GM12878 (cell line): ENCODE results near the gene TRIOBP. TPM values are rescaled to one million over a fixed set of nuclear protein-coding genes. Genes with fewer than 3 reads are reported as not detected.
A peak's percentile ranks its signal among the peaks of the same experiment; 100 is the strongest.

ENCODE experiments used
- ATAC-seq: fragments of 200-7000 bp; cut with Tn5 transposase; 3 replicates; pipeline ENCODE4 v1.9.1; 2020; ENCODE audit warnings: mild to moderate bottlenecking, moderate library complexity
- BruUV-seq: library from RNA; stranded (reverse); fragments of 400-500 nt; replicated peaks from 2 replicates; lab custom pipeline; 2021; lab: Mats Ljungman, UMichigan
- CTCF ChIA-PET: fragments of 300-600 bp; sonication (Branson Sonifier 250); formaldehyde crosslinking; extraction: SDS; loops from one replicate; lab custom pipeline; 2021; ENCODE audit warnings: inconsistent platforms; lab: Yijun Ruan, JAX
- POLR2A ChIA-PET: fragments of 350-600 bp; formaldehyde crosslinking; extraction: SDS; loops from one replicate; lab custom pipeline; 2021; ENCODE audit warnings: inconsistent platforms; lab: Charles Lee
- RAD21 ChIA-PET: fragments of 300-600 bp; sonication (Branson Sonifier 250); formaldehyde crosslinking; loops from one replicate; lab custom pipeline; 2023; ENCODE audit warnings: antibody characterized with exemption; ENCODE audit not compliant: unreplicated experiment; lab: Charles Lee
- SMC1A ChIA-PET: fragments of 300-600 bp; sonication (Branson Sonifier 250); formaldehyde crosslinking; loops from one replicate; lab custom pipeline; 2023; ENCODE audit not compliant: unreplicated experiment, uncharacterized antibody; lab: Charles Lee
- DNase-seq: peaks from one replicate; pipeline ENCODE4 v3.0.0-alpha.2; 2011; ENCODE audit warnings: low read depth, low spot score
- FAIRE-seq: peaks from 3 replicates; lab custom pipeline; 2011; peaks lifted over from hg19 to GRCh38; lab: Jason Lieb, UNC
- H2AFZ ChIP-seq: 2 replicates; pipeline ENCODE4 v1.6.0; 2011; ENCODE audit warnings: low read depth, low read length, control low read depth; ENCODE audit not compliant: control insufficient read depth
- H3K27ac ChIP-seq: 2 replicates; pipeline ENCODE4 v1.5.1; 2011; ENCODE audit warnings: control low read depth; ENCODE audit not compliant: control insufficient read depth, insufficient read depth
- H3K27me3 ChIP-seq, 2 experiments: replicated peaks in 1 of 2; 2 replicates each; pipeline versions ENCODE4 v1.6.0 to v1.6.1; 2011; ENCODE audit warnings: low read length in 1 of 2; ENCODE audit not compliant: control insufficient read depth in 2 of 2, insufficient read depth in 2 of 2
- H3K36me3 ChIP-seq, 2 experiments: 2 replicates each; pipeline ENCODE4 v1.5.1; 2011; ENCODE audit warnings: low read length in 1 of 2; ENCODE audit not compliant: control insufficient read depth in 2 of 2, insufficient read depth in 2 of 2
- H3K4me1 ChIP-seq: 2 replicates; pipeline ENCODE4 v1.6.1; 2011; ENCODE audit warnings: mild to moderate bottlenecking, low read length, moderate library complexity, mixed read lengths; ENCODE audit not compliant: control insufficient read depth, insufficient read depth
- H3K4me2 ChIP-seq: 2 replicates; pipeline ENCODE4 v1.6.0; 2011; ENCODE audit warnings: control low read depth; ENCODE audit not compliant: control insufficient read depth, insufficient read depth
- H3K4me3 ChIP-seq: fragments of 200-600 bp; sonication (generic); 2 replicates; pipeline ENCODE4 v1.5.1; 2016
- H3K79me2 ChIP-seq: 2 replicates; pipeline ENCODE4 v1.6.0; 2011; ENCODE audit warnings: low read length; ENCODE audit not compliant: control insufficient read depth, insufficient read depth
- H3K9ac ChIP-seq: 2 replicates; pipeline ENCODE4 v1.8.0; 2011; ENCODE audit warnings: low read length, control low read depth, mixed read lengths; ENCODE audit not compliant: control insufficient read depth, insufficient read depth
- H3K9me3 ChIP-seq: replicated peaks from 3 replicates; pipeline ENCODE4 v1.5.1; 2011; ENCODE audit warnings: mild to moderate bottlenecking, low read length; ENCODE audit not compliant: control insufficient read depth, insufficient read depth
- H4K20me1 ChIP-seq: 2 replicates; pipeline ENCODE4 v1.6.0; 2011; ENCODE audit not compliant: control insufficient read depth, insufficient read depth
- CTCF ChIP-seq, 3 experiments: IDR thresholded peaks in 2 of 3; conservative IDR thresholded peaks in 1 of 3; 2 replicates each; pipeline ENCODE4 v1.5.1; 2011; ENCODE audit warnings: low read depth in 3 of 3, low read length in 3 of 3, mild to moderate bottlenecking in 3 of 3, control low read depth in 2 of 3, moderate library complexity in 2 of 3, inconsistent platforms in 1 of 3, mixed read lengths in 1 of 3; ENCODE audit not compliant: control insufficient read depth in 2 of 3, insufficient read depth in 1 of 3; ENCODE audit errors: extremely low read depth in 1 of 3
- MXI1 ChIP-seq: fragments of 150-350 bp; IDR thresholded peaks from 2 replicates; pipeline ENCODE4 v1.6.1; 2011; ENCODE audit warnings: low read depth, mild to moderate bottlenecking, inconsistent platforms, low read length, improper control_type of control experiment
- RB1 ChIP-seq: fragments of 450-650 bp; formaldehyde crosslinking; IDR thresholded peaks from 2 replicates; pipeline ENCODE4 v1.6.1; 2017; ENCODE audit warnings: mild to moderate bottlenecking, borderline replicate concordance
- USF1 ChIP-seq: IDR thresholded peaks from 2 replicates; pipeline ENCODE4 v1.6.1; 2011; ENCODE audit warnings: borderline replicate concordance, low read depth, mild to moderate bottlenecking, moderate library complexity, mixed read lengths, low read length; ENCODE audit not compliant: insufficient read depth; ENCODE audit errors: extremely low read length
- USF2 ChIP-seq: IDR thresholded peaks from 2 replicates; pipeline ENCODE4 v1.6.1; 2011; ENCODE audit warnings: low read depth, low read length, improper control_type of control experiment, borderline replicate concordance
- ZNF24 ChIP-seq: fragments of 450-650 bp; IDR thresholded peaks from 2 replicates; pipeline ENCODE4 v1.6.1; 2017; ENCODE audit warnings: antibody characterized with exemption, mild to moderate bottlenecking
- WGBS: methylation state at CpG from one replicate; pipeline ENCODE4 v1.1.6; 2016; ENCODE audit warnings: low lambda C conversion rate; ENCODE audit not compliant: insufficient replicate concordance, insufficient coverage; ENCODE audit errors: missing lambda C conversion rate; 5-methylcytosine and 5-hydroxymethylcytosine counted together
- in situ Hi-C: fragments of 300-500 bp; cut with MboI; formaldehyde crosslinking; loops from 9 replicates; pipeline ENCODE4 v1.14.3; 2018; ENCODE audit warnings: mixed read lengths
- intact Hi-C: fragments of 100-400 bp; cut with micrococcal nuclease; formaldehyde crosslinking; loops from one replicate; pipeline ENCODE4 v1.14.2; 2022; ENCODE audit not compliant: unreplicated experiment
- polyA plus RNA-seq, 11 experiments: library from polyadenylated mRNA; depleted of rRNA in 4 of 11; unstranded in 6 of 11; stranded (reverse) in 5 of 11; fragments of >200 nt; fragmentation: Nextera tagmentation in 4 of 11; fragmentation: Illumina TruSeq in 1 of 11; extraction: Ambion mirVana in 4 of 11; extraction: Trizol in 1 of 11; gene quantifications; 1 replicate in 1 of 11; 2 replicates in 10 of 11; pipeline versions ENCODE4 v1.2.1 to v1.2.3, GENCODE V29; 2011 to 2016; ENCODE audit warnings: inconsistent platforms in 2 of 11, missing spikeins in 2 of 11, low read depth in 1 of 11
- total RNA-seq, 4 experiments: library from RNA; depleted of rRNA in 3 of 4; stranded (reverse); fragments of >200 nt in 3 of 4; fragmentation: Illumina TruSeq in 1 of 4; extraction: Trizol in 1 of 4; gene quantifications; 2 replicates each; pipeline versions ENCODE4 v1.2.1 to v1.2.3, GENCODE V29; 2013 to 2021

The TRIOBP gene
- total and polyA plus RNA-seq, 10 of the 15 experiments (the other 5 are each of a cell fraction or from before 2014, with no cell fraction given) = 0.21 to 23.6 (median 11.9) TPM

- ChIA-PET RAD21 (no interaction called here), POLR2A (no interaction called here)
- no TSS peak for BruUV-seq
- no peak overlapping the region for H3K4me2 ChIP-seq
- WGBS = 82% methylated on average over 8 of the region's 8 CpGs
- in situ Hi-C loops = no loop called here
- no peak overlapping the region for H2AFZ ChIP-seq
- H3K9ac ChIP-seq = no peak overlapping the region
- no peaks in the 10 kb centered on the region for H3K4me1 ChIP-seq
- FAIRE-seq (no peak), ATAC-seq (no peak), DNase-seq (no peak)
- H3K4me3 ChIP-seq = no peak overlapping the region
- H4K20me1 ChIP-seq = no peaks in the 10 kb centered on the region
- H3K27me3 ChIP-seq = no peaks in the 10 kb centered on the region
- H3K27ac ChIP-seq = no peak overlapping the region
- H3K79me2 ChIP-seq = no peaks in the 10 kb centered on the region
- no peak for TF ChIP-seq USF2
- TF ChIP-seq USF1 = no peak
- no peak for TF ChIP-seq RB1
- TF ChIP-seq, all 136 proteins: peak for 0
- SMC1A ChIA-PET = no interaction called here
- intact Hi-C loops = no loop called here
- CTCF ChIA-PET = no interaction called here
- H3K36me3 ChIP-seq = peaks cover 0 to 7% of the 10 kb centered on the region in 2 experiments; a peak in 2 of 4 replicates
- no peaks in the 10 kb centered on the region for H3K9me3 ChIP-seq
Measured at GRCh38 chr22:37765953-37766576, 69.2 kb downstream of the TRIOBP start.

- no peak overlapping the region for H2AFZ ChIP-seq
- 100% methylated on average over 3 of the region's 3 CpGs for WGBS
- no peak overlapping the region for H3K4me2 ChIP-seq
- BruUV-seq = no TSS peak
- H3K79me2 ChIP-seq = no peaks in the 10 kb centered on the region
- no peaks in the 10 kb centered on the region for H3K27me3 ChIP-seq
- TF ChIP-seq MXI1 = no peak
- no peak for TF ChIP-seq ZNF24
- TF ChIP-seq CTCF (IDR thresholded peaks at IDR 0.05 in 2 of 3, conservative IDR thresholded peaks at IDR 0.05 in 1 of 3; ENCODE audit: control insufficient read depth in 2 of 3, extremely low read depth in 1 of 3, insufficient read depth in 1 of 3, low read depth in 3 of 3, low read length in 3 of 3) = peak in 2 of 3 experiments; percentile 27 to 42; a peak in 2 of 6 replicates
- ChIA-PET SMC1A (no interaction called here), POLR2A (interaction anchor here (1.0 kb wide), 1 partner anchor 27 kb away, joined by 3 read pairs; no protein-coding TSS in a partner anchor), RAD21 (no interaction called here), CTCF (interaction anchor here (1.0 to 1.4 kb wide), 3 partner anchors 8 to 49 kb away, joined by 3 to 4 read pairs (median 3); no protein-coding TSS in a partner anchor)
- FAIRE-seq (no peak), ATAC-seq (peak; percentile 71), DNase-seq (no peak)
- no peaks in the 10 kb centered on the region for H3K4me1 ChIP-seq
- H3K36me3 ChIP-seq = peaks cover 0 to 7% of the 10 kb centered on the region in 2 experiments; a peak in 2 of 4 replicates
- no peak overlapping the region for H3K4me3 ChIP-seq
- H4K20me1 ChIP-seq = no peaks in the 10 kb centered on the region
- H3K9ac ChIP-seq = no peak overlapping the region
- intact Hi-C loops = no loop called here
- in situ Hi-C loops = no loop called here
- no peaks in the 10 kb centered on the region for H3K9me3 ChIP-seq
- H3K27ac ChIP-seq = no peak overlapping the region
Measured at GRCh38 chr22:37768273-37768672, 71.4 kb downstream of the TRIOBP start.
